Frontal cortex (tissue), 4 donors: ENCODE measurements around the gene LAP3. TPM values are rescaled to one million over a fixed set of nuclear protein-coding genes. Genes with fewer than 3 reads are reported as not detected.
A peak's percentile ranks its signal among the peaks of the same experiment; 100 is the strongest.

Experiments used
- DNase-seq, 2 donors: peaks; one replicate each; pipeline ENCODE4 v3.0.0; 2012; ENCODE audit warnings: low spot score in 2 of 2
- FAIRE-seq: peaks from 2 replicates; lab custom pipeline; 2012; peaks lifted over from hg19 to GRCh38; lab: Jason Lieb, UNC
- total RNA-seq: library from RNA; depleted of rRNA; stranded (reverse); fragments of >200 nt; gene quantifications from one replicate; pipeline ENCODE4 v1.2.3, GENCODE V29; 2014
- donor health status: control.
- donor health status: control.
- donor health status: control.

The LAP3 gene
- total RNA-seq, 1 donor from 2014 or later = 45.2 TPM

DNA sequence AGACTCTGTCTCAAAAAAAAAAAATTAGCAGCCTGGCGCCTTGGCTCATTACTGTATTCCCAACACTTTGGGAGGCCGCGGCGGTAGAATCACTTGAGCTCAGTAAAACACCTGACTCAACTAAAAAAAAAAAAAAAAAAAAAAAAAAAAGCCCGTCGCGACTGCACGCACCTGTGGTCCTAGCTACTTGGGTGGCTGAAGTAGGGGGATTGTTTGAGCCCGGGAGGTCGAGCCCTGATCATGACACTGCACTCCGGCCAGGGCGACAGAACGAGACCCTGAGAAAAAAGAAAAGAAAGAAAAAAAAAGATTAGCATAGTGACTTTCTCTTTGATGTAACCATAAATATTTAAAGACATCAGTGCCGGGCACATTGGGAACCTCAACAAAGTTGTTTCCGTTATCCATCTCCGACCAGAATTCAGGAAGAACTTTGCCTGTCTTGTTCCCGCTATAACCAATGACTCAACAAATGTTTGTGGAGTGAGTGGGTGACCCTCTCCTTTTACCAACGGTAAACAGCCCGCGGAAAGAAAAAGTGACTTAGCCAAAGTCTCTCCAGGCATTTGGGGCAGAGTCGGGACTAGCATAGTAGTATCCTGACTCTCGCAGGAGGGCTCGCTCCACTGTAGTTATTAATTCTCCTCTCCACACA, 36.9 kb downstream of the LAP3 start:
- no peak for FAIRE-seq
- peak in 1 of 2 donors; percentile 50 for DNase-seq

DNA sequence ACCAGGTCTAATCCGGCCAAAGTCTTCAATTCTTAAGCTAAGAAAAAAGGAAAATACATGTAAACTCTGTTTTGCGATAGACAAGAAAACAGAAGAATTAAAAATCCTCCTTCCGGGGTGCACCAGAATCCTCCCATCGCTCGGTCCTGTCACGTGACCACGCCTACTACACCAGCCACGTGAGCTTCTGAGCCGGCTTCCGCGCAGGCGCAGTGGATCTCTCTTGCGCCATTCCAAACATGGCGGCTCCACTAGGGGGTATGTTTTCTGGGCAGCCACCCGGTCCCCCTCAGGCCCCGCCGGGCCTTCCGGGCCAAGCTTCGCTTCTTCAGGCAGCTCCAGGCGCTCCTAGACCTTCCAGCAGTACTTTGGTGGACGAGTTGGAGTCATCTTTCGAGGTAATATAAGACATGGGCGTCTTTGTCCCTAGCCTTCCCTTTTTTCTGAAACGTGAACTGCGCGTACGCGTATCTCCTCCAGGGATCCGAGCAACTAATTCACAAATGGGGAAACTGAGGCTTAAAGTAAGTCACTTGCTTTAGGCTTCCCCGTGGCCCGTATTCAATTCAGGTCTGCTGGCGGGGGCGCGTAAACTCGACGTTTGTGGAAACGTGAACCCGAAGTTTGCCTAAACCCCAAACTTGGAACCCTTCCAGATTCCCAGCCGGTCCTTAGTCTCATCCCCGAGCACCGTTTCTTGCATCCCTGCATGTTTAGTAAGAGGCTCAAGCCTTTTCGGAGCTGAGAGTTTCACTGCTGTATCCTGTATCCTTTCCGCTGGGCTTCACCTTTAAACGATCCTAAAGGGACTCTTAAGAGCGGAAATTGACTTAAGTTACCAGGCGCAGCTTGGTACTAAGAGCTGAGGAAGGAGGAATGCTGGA, 37.7 kb downstream of the LAP3 start, which contains the start of gene MED28:
MED28 (plus strand) TSS at position 226 of the 884 bp plus-strand sequence; CDS start at position 240, 14 bp downstream.
- DNase-seq = peak; percentile 75 to 90
- no peak for FAIRE-seq

DNA sequence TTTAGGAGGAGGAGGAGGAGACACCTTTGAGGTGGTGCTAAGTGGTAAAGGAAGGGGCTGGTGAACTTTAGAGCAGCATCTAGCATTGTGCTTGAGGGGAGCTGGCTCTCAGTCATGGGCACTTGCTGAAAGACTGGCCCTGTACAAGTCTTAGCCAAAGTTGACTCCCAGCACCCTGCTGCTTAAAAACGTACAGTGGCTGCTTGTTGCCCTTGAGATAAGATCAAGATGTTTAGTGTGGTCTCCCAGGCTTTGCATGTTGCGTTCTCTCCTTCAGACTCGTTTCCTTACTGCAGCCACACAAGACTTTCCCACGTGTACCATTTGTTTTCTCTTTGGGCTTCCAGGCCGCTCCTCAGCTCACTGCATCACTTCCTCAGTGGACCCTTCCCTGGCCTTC, 39.3 kb downstream of the LAP3 start:
- DNase-seq (no peak), FAIRE-seq (no peak)

DNA sequence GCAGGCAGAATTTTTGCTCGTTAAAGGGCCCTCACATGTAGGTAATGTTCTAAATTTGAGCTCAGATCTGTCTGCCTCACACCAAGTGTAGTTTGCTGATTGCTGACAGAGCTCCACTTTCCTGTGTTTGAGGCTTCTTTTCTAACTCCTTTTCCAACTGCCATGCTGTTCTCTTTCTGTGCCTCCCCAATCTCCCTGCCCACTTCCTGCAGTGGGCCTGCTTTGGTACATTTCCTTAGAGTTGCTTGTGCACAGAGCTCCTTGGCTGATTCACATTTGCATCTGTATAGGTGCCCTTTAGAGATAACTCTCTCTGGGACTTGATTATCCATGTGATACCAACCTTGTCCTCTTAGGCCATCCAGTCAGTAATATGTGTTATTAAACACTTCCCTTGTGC, 41.9 kb downstream of the LAP3 start:
- FAIRE-seq (no peak), DNase-seq (no peak)

DNA sequence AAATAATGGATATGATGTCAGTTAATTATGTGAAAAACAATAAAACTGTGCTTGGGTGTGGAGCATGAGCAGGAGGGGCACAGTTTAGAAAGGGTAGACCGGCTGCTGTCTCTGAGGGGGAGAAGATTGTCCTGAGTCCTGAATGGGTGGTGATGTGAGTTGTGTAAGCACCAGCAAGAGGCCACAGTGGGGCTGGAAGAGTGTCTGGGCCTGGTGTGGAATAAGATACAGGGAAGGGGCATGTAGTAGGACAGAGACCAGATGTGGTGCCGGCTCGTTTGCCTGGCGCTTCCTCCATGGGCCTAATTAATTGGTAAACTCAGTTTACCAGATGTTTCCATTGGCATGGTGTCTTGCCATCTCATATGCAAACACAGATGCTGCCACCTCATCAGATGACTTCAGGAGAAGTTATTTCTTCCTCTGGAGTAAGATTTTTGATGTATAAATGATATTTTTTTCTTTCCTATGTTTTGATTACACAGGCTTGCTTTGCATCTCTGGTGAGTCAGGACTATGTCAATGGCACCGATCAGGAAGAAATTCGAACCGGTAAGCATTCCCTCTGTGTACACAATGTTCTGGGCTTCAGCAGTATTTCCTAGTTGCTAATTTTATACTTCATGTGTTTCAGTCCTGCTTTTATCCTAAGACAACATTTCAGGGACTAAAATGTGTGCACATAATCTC, 42.6 kb downstream of the LAP3 start:
- FAIRE-seq = no peak
- DNase-seq = no peak

DNA sequence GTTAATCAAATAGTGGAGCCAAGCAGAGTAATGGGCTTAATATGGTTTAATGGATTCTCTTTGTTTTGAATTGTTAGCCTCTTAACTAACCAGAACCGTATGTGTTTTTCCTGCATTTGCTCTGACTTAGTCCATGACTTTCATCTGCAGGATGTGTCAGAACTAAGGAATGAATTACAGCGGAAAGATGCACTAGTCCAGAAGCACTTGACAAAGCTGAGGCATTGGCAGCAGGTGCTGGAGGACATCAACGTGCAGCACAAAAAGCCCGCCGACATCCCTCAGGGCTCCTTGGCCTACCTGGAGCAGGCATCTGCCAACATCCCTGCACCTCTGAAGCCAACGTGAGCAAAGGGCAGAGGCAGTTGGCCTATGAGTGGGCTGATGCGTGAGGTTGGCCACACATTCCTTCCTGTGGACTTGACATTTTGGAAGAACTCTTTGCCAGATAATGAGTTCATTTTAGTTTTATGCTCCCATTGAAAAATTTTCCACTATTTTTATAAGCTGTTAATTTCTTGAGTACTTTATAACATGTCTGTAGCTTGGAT, 46.5 kb downstream of the LAP3 start:
- no peak for DNase-seq
- FAIRE-seq = no peak

DNA sequence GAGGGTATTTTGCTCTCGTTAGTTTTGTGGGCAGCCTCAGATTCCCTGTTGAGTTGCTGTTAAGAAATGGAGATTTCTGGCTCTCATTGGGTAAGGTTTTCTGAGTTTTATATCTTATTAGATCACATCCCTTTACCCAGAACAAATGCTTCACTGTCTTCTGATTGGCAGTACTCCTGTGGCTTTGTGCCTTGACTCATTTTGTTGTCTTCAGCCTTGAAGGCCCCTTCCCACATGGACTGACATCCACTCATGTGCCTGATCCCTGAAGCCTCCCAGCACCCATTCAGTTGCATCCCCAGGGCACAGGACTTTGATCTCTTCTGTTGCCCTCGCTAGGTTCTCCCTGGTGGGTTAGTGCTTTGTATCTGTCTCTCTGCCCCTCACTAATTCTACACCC, 47.8 kb downstream of the LAP3 start:
- no peak for FAIRE-seq
- DNase-seq = no peak

DNA sequence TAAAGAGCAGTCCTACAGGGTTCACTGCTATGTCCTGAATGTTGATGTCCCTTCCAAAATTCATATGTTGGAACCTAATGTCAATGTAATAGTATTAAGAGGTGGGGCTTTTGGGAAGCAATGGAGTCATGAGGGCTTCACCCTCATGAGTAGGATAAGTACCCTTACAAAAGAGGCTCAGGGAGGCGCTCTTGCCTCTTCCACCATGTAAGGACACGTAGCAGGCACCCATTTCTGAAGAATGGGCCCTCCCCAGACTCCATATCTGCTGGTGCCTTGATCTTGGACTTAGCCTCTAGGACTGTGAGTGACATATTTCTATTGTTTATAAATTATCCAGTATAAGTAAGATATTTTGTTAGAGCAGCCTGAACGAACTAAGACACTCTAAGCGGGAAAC, 53.2 kb downstream of the LAP3 start:
- DNase-seq (no peak), FAIRE-seq (no peak)

DNA sequence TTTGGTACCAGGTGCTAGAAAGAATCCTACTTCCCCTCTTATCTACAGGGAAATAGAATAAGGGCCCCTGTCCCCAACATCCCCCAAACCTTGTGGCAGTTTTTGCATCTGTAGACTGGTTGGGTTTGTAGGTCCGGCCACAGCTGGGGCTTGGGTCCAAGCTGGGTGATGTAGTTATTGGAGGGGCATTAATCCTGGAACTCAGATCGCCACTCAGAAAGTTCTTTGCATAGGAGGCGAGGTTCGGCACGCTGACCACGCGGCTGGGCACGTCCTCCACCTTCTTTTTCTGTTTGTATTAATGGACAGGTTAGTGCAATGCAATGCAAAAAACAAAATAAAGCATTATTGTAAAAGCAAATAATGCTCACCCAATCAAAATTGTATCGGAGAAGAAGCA, 56.6 kb downstream of the LAP3 start:
- FAIRE-seq (no peak), DNase-seq (no peak)

DNA sequence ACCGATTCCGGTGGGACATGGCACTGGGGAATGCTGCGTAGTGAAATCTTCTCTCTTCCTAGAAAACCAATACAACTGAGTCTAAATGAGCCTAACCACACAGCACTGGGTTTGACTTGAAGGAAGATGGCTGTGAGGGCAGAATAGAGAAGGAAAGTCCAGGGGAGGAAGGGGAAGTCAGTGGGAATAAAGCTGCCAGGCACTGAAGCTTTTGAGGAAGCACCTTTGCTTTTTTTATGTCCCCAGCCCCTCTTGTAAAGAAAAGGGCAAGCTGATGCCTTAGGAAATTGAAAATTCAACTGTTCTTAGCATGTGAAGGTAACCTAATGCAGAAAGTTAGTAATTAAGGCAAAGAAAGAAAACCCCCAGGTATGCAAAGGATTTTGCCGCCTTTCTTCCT, 58.1 kb downstream of the LAP3 start:
- FAIRE-seq = no peak
- DNase-seq = no peak

DNA sequence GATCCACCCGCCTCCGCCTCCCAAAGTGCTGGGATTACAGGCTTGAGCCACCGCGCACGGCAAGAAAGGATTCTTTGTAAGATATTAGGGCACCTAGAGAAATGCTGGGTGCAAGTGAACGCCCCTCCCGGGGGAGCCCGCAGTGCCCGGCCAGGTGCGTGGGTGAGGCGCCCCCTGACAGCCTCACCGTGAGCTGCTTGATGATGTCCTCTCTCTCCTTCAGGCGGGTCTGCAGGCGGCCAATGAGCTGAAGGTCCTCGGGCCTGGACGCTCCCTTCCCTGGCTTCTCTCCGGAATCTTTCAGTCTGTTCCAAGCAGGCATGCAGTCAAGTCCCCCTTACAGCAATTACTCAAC, 59.3 kb downstream of the LAP3 start:
- no peak for FAIRE-seq

DNA sequence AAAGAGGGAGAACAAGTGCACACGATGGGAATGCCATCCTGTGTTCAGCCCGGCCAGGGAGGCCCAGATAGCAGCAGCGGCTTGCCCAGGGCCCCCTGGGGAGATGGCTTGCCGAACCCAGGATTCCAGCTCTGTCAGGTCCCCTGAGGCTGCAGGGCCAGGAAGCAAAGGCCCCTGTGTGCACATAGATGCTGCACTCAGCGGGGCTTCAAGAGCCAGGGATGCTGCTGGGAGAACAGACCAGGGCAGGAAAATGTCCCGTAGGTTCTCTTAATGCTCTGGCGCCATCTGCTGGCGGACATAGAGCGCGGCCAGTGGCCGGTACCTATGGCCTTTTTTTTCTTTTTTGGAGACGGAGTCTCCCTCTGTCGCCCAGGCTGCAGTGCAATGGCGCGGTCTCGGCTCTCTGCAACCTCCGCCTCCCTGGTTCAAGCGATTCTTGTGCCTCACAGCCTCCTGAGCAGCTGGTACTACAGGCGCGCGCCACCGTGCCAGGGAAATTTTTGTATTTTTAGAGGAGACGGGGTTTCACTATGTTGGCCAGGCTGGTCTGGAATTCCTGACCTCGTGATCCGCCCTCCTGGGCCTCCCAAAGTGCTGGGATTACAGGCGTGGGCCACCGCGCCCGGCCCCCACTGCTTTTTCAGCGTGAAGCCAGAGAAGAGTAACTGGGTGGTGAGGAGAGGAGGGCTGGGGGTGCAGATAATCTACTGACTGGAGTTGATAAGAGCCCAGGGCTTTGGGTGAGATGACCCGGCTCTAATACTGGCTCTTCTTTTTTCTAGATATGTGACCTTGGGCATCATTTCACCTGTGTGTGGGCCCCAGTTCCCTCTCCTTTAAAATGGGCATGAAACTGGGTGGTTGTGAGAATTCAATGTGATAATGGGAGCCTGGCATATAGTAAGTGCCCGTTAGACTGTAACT, 60.0 kb downstream of the LAP3 start:
- FAIRE-seq (no peak), DNase-seq (peak; percentile 79 to 85)

More for the DNA sequence above, 59.3 kb downstream of the LAP3 start:
- peak in 1 of 2 donors; percentile 24 for DNase-seq

DNA sequence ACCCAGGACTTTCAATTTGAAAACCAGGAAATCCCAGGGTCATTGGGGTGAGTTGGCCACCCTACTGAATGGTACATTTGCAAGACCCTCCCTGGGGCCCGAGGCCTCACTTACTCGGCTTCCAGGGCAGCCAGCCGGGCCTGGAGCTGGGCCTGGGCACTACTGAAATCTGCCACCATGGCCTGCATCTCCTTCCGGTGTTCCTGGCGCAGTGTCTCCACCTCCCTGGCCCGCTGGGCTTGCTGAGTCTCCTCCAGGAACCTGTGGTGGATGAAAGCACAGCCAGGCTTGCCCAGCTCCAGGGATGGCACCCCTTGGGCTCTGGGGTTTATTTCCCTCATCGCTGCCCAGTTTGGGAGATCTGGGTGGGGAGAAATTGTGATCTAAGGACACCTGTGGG, 62.1 kb downstream of the LAP3 start:
- no peak for DNase-seq
- no peak for FAIRE-seq

DNA sequence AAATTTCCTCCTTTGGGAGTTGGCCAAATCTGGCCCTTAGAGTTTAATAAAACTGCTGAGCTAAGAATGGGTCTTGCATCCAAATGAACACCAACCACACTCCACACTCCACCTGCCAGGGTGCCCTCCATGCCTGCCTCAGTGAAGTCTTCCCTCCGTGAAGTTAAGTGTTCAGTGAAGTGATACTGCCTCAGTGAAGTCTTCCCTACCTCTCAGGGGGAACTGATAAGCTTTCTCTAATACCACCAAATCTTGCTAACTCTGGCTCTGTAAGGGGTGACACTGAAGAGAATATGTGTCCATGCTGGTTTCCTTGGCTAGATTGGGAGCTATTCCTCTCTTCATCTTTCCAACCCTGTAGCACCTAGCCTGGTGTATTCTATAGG, 65.4 kb downstream of the LAP3 start:
- DNase-seq (no peak), FAIRE-seq (no peak)

DNA sequence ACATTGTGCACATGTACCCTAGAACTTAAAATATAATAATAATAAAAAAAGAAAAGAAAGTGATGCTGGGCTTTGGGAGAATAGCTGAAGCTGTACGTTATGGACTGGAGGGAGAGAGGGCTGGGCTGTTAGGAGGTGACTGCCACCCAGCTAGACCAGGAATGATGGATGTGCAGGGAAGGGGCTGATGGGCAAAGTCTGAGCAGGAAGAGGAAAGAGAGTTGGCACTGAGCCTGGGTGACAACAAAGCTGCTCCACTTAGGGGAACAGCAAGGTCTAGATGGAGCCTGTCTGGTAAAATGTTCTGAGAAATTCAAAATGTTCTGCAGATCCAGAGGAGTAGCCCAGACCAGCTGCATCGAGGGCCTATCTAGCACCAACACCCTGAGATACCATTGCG, 69.7 kb downstream of the LAP3 start:
- DNase-seq (no peak), FAIRE-seq (no peak)

DNA sequence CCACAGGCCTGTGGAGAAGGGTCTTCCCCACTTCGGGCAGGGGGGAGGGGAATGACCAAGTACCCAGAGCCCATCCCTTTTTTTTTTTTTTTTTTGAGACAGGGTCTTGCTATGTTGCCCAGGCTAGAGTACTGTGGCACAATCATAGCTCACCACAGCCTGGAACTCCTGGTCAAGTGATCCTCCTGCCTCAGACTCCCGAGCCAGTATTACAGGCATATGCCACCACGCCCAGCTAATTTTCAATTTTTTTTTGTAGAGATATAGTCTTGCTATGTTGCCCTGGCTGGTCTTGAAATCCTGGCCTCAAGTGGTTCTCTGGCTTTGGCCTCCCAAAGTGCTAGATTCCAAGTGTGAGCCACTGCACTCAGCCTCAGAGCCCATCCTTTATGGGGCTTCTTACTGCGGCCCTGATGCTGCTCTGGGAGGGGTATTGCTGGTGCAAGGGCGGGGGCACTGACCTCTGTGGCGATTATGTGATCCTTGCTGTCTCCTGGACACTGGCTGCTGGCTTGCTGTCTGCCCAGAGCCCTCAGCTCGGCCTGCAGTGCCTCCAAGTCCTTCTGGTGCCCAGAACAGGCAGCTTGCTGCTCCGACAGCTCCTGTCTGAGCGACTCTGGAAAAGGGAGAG, 70.3 kb downstream of the LAP3 start:
- no peak for DNase-seq
- FAIRE-seq = no peak

DNA sequence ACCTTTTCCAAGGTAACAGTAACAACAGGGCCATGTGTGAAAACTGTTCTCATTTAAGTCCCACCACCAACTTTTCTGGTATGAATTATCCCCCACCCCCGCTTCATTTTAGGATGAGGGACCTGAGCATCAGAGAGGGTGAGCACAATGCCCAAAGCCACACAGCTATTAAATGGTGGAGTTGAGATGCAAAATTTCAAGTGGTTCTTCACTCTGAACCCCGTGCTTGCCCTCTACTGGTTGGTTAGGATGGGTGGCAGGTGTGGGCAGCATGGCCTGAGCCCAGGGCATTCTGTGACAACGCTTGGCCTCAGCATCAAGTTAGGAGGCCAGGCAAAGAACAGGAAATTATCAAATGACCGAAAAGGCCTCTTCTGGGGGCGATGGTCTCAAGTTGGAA, 70.9 kb downstream of the LAP3 start:
- DNase-seq = no peak
- no peak for FAIRE-seq

DNA sequence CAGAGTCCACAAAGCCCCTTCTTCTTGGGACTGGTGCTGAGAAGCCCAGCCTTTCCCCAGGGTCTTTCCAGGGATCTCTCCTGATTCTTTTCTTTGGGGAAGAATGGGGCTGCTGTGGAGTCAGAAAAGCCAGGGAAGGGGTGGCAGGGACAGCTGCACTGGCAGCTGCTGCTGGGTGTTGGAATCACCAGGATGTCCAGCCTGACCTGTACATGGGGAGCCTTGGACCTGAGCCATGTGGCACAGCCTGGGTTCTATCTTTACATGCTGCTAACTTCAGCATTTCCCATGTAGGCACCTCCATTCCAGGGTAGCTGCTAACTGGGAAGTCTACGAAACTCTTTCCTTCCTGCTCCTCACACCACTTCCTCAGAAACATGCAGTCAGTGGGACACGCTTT, 73.4 kb downstream of the LAP3 start:
- DNase-seq = no peak
- FAIRE-seq = no peak

DNA sequence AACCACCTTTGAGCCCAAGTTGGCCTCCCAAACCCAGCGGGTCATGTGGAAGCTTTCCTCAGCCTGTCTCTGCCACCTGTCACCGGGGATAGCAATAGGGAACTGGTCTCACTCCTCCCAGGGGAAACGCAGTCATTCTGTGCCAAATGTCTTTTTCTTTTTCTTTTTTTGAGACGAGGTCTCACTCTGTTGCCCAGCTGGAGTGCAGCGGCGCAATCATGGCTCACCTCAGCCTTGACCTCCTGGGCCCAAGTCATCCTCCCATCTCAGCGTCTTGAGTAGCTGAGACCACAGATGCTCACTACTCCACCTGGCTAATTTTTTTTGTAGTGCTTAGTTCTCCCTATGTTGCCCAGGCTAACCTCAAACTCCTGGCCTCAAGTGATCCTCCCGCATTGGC, 77.7 kb downstream of the LAP3 start:
- DNase-seq (no peak), FAIRE-seq (no peak)
